GM15510 (cell line): Measurements from ENCODE around the gene DYNLRB1.

ENCODE experiments used
- POLR2A ChIP-seq: IDR thresholded peaks from 3 replicates; pipeline ENCODE4 v1.6.1; 2011; ENCODE audit warnings: borderline replicate concordance; ENCODE audit not compliant: insufficient read length; ENCODE audit errors: extremely low read depth

DYNLRB1 gene

DNA sequence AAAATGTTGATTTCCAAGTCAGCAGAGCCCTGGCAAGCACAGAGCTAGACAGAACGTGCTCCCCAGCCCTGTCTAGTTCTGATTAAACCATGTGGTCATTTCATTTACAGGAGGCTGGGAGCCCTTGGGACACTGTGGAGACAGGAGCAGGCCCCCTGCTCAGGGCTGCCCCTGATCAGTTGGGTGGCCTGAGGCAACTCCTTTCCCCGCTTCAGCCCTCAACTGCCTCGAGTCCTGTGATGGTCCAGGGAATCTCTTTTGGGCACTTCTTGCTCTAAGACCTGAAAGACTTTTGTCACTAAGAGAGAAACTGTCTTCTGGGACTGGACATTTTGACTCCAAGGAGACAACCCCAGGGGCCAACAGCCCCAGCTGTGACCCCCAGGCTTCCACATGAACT is 13.5 kb downstream of the DYNLRB1 start:
- no peak for TF ChIP-seq POLR2A

DNA sequence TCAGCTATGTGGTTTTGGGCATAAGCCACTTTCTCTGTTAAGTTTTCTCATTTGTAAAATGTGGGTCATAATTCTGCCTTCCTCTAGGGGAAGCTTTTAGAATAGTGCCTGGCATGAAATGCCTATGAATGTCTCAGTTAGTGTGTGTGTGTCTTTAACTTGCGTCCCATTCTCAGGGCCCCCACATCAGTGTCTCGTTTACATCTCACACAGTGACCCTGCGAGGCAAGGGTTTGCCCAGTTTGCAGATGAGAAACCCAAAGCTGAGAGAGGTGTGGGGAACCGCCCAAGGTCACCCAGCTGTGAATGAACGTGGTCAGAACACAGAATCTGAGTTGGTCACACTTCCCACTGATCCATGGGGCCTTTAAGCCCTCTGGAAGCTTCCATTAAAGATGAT is 14.1 kb downstream of the DYNLRB1 start:
- no peak for TF ChIP-seq POLR2A

DNA sequence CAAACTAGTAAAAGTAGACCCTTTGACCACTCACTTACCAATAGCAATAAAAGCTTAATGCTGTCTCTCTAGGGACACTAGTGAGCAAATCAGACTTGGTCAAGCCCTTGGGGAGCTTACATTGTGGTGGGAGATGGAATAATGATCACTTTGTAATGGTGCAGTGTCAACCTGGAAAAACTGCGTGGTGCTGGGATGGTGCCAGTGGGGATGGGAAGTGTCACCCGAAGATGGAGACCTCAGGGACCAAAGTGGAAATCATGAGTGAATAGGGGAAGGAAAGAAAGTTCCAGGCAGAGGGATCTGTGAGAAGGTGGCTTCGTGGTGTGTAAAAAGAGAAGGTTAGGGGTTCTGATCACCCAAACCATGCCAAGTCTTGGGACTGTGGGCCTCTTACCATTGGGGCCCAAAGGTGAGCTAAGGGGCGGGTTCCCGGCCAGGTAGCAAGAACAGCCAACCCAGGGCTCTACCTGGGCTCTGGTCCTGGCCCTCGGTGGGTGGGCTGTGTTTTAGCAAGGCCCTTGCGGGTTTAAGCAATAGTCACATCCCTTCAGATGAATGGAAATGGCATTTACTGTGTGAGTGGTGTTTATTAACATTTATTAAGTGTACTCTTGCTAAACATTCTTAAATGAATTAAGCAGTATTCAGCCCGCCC is 15.5 kb downstream of the DYNLRB1 start:
- TF ChIP-seq POLR2A = no peak

DNA sequence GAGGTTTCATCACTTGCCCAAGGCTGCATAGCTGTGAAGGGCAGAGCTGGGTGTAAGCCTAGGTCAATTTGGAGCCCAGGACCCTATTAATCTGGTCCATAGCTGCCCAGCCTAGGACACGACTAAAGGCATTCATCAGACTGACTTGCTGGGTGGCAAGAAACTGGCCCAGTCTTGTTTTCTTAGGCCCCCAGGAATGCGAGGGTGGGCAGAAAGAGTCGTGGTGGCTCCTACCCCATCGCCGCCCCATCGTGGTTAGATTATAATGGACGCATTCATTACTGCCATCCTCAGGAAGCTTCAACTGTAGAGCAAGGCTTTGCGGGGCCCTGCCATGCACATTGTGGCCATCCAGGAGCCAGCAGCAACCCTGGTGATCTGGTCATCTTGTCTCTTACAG is 16.1 kb downstream of the DYNLRB1 start:
- no peak for TF ChIP-seq POLR2A

DNA sequence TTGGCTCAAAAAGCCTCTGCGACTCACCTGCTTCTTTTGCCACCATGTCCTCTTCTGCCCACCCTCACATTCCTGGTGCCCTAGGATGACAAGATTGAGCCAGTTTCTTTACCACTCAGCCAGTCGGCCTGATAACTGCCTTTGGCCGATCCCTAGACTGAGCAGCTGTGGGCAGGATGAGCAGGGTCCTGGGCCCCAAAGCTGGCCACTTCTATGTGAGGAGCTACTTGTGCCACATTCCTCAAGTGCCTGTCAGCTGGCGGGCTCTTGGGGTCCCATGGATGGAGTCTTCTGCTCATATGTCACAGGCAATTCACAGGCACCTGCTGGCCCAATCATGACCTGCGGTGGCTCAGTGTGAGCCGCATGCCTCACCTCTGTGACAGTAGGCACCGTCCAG is 16.5 kb downstream of the DYNLRB1 start:
- TF ChIP-seq POLR2A = no peak

DNA sequence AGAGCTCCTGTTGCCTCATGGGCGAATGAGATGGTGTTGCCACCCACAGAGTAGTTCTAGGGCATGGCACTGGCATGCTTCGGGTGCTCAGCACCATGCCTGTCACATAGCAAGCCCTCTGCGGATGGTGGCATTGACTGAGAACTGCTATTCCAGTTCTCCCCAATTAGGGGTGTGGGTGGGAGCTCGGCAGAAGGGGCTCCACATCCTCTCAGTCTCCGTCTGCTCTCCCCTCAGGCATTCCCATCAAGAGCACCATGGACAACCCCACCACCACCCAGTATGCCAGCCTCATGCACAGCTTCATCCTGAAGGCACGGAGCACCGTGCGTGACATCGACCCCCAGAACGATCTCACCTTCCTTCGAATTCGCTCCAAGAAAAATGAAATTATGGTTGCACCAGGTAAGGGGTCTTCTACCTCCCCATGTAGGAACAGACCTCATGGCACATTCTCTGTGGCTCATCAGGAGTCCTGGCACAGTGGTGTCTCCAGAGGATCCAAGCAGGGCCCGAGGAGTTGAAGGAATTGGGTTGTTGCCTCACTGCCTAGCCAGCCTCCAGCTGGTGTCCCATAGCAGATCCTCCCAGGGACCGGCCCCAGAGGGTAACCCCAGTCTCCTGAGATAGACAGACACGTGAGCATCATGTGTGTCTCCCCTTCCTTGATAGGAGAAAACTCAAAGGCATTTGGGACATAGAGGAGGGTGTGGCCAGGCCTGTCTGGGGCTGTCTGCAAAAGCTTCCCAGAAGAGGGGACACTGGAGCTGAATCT is 18.4 kb downstream of the DYNLRB1 start:
- TF ChIP-seq POLR2A = no peak

DNA sequence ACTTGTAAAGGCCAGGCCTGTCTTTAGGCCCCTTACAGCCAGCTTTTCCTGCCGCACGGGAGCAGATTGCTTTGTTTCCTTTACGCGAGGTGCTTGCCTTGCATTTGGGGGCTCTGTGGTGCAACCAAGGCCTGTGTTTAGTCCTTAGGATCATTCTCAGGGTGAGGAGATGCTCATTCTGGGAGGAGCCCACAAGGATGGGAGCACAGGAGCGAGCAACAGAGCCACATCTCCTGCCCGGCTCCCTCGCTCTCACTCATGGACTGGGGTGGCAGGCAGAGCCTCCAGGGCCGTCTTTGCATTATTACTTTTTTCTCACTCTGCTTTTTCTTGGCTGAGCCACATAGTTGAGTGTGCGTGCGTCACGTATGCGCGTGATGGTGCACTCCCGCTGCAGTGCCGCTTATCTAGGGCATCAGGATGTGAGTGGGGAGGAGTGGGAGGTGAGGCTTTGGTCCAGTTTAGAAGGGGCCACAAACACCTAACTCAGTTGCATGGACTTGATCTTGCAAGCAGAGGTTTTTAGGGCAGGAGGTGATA is 19.1 kb downstream of the DYNLRB1 start:
- TF ChIP-seq POLR2A = no peak

DNA sequence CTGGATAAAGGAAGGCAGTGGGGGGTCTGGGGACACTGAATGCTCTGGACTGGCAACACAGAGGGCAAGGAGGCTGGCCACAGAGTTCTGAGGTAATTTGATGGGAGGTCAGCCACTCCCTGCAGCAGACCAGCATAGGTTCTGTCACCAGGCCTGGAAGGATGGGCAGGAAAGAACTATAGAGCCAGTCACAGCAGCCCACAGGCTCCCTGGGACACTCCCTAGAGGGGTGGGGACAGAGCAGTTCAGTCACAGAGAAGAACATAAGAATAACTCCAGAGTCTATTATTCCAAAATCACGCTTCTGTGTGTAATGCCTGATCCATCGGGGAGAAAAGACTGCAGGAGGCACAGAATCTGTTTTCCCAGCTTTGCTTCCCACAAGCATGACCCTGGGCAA is 19.6 kb downstream of the DYNLRB1 start:
- TF ChIP-seq POLR2A = no peak

DNA sequence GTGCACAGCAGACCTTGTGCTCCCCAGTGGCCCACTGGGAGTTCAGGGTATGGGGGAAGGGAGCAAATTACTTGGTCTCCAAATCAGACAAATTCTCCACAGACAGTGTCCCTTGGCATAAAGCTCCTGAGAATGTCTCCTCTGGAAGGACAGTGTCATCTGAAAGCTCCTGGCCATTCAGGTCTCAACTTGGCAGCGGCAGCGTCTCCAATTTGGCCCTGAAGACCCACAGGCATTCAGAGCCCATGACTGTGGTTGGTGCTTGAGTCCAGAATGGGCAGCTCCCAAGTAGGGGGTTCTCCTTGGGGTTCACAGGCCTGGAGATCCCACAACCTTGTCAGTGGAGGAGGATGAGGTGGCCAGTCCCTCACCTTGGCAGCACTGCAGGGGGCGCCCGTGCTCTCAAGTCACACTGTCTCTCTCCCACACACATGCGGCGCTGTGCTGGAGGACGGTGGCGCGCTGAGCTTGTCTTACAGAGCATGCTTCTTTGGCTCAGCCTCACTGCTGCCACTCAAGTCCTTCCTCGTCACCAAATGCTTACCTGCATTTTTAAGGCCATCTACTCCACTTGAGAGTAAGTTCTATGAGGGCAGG is 20.7 kb downstream of the DYNLRB1 start:
- no peak for TF ChIP-seq POLR2A

DNA sequence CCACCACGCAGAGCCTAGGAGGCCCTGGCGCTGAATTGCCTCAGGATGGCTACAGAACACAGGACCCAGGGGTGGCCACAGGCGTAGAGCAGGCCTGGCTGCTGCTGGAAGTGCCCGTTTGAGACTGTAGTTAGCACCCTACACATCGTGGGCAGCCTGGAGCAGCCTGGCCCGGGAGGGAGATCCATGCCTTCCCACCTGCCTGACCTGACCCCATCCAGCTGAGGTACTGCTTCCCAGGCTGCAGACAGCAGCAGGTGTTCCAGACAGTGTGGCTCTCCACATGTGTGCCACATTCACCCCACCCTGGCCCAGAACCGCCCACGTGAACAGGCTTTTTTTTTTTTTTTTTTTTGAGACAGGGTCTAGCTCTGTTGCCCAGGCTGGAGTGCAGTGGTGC is 21.4 kb downstream of the DYNLRB1 start:
- TF ChIP-seq POLR2A = no peak

DNA sequence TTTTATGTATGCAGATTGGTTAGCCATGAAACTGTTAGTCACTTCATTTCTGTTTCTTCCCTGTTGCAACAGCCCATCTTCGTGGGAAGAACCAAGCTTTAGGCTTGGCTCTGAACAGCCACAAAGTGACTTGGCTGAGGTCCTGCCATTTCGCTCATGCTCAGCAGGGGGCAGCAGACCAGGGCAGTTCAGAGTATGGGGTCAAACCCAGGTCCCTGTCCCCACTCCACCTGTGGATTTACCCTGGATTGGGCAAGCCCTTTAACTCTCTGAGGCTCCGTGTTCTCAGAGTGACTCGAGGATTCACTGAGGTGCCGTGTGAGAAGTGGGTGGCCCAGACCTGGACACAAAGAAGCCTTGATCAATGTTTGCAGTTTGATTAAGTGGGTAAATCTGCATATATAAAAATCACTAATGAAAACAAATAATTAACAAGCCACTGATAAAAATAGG is 22.5 kb downstream of the DYNLRB1 start:
- TF ChIP-seq POLR2A = no peak

DNA sequence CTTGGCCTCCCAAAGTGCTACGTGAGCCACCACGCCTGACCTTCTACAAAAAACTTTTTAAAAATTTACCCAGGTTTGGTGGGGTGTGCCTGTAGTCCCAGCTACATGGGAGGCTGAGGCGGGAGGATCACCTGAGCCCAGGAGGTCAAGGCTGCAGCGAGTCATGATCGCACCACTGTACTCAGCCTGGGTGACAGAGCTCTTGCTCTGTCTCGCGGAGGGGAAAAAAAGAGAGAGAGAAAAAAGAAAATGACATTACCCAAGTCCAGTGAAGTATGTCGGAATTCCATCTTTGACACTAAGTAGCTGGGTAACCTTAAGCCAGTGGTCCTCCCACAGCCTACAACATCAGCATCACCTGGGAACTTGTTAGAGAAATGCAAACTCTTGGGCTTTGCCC is 23.5 kb downstream of the DYNLRB1 start:
- no peak for TF ChIP-seq POLR2A

DNA sequence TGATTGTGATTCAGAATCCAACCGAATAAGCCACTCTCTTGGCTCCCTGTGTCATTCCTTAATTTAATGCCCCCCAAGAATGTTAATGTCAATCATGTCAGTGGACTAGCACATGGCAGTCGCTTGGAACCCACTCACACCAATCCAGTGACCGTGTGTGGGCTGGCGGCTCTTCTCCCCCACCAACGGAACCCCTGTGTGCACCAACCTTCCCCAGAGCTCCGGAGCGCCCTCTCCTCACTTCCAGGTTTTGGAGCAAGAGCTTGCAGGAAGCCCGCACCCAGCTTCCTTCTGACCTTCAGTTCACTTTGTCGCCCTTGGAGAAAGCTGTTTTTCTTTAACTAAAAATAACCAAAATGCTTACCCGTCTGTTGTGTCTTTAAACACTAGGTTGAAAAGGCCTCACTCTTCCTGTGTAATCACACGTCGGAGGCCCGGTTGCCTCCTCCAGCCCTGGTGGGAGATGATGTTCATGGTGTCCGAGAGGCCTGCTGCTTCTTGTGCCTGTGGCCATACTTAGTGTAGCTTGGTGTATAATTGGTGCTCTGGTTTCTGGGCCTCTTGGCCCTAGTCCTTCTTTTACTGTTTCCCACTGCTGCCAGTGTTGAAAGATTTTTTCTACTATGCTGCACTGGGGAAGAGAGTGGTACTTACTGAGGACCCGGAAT is 24.5 kb downstream of the DYNLRB1 start:
- no peak for TF ChIP-seq POLR2A

DNA sequence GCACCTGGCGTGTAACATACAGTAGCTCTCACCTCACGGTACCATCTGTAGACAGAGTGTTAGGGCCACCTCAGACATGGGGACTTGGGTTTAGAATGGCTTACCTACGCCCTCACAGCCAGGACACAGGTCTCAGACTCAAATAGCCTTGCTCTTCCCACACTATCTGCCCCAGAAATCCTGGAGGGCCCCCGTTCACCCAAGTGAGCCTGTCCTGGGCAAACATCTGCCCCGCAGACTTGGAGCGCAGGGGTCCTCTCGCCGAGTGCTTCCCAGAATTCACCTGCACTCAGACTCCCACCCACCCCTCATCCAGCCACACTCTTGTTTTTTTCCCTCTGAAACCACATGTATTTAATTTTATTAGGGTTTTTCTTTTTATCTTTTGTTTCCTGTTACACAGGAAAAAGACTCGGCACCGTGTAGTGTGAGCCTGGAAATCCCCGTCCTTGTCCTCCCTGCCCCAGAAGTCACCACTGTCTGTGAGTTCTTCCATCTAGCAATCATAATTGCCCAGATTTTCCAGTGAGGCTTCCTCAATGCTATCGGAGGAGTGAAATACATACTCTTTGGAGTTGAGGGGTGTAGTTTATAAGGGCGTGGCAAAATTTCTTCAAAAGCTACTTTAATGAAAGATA is 25.2 kb downstream of the DYNLRB1 start:
- TF ChIP-seq POLR2A = no peak

DNA sequence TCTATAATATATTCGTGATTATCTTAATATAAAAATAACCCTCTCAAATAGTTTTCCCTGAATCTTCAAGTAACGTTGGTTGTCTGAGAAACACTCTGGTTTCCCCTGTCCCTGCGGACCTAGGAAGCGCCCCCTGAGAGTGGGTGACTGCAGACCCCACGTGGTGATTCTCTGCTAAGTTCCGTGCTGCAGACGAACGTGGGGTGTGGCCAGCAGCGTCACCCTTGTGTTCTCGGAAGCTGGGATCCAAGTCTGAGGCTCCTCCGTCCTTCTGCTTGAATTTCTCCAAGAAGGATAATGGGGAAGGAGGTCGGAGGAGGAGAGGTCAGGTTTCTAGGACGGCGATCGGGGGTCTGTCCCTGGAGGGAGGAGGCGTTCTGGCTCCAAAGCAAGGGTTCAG is 25.7 kb downstream of the DYNLRB1 start:
- no peak for TF ChIP-seq POLR2A

DNA sequence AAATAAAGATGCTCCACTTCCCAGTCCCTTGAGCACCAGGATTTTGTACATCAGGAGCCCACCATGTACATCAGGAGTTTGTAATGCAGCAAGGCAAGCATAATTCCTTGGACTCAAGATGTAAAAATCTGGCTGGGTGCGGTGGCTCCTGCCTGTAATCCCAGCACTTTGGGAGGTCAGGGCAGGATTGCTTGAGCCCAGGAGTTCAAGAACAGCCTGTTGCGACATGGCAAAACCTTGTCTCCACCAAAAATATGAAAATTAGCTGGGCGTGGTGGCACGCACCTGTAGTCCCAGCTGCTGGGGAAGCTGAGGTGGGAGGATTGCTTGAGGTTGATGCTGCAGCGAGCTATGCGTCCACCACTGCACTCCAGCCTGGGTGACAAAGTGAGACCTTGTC is 26.2 kb downstream of the DYNLRB1 start:
- no peak for TF ChIP-seq POLR2A
